SU-DHL-6 (cell line): Measurements from ENCODE around the gene CLPX.

ENCODE experiments used
- H2AFZ ChIP-seq: fragments of 200-600 bp; sonication (generic); 2 replicates; pipeline ENCODE4 v1.6.1; 2014; ENCODE audit warnings: low read depth, mild to moderate bottlenecking, moderate library complexity, mixed read lengths, antibody characterized with exemption, low read length; ENCODE audit not compliant: severe bottlenecking
- H3F3A ChIP-seq: fragments of 200-600 bp; shearing (Covaris generic); 2 replicates; pipeline ENCODE4 v1.6.0; 2016; ENCODE audit warnings: antibody characterized with exemption, mild to moderate bottlenecking; ENCODE audit not compliant: insufficient read depth
- H3K27ac ChIP-seq: fragments of 200-600 bp; sonication (generic); 2 replicates; pipeline ENCODE4 v1.5.1; 2016; ENCODE audit warnings: low read depth, mild to moderate bottlenecking, low read length, moderate library complexity, mixed read lengths
- H3K27me3 ChIP-seq: fragments of 200-600 bp; sonication (generic), shearing (Covaris generic); 2 replicates; pipeline ENCODE4 v1.6.0; 2014; ENCODE audit warnings: mild to moderate bottlenecking, low read length
- H3K36me3 ChIP-seq: fragments of 200-600 bp; sonication (generic); 2 replicates; pipeline ENCODE4 v1.6.1; 2014; ENCODE audit warnings: mild to moderate bottlenecking, low read length, mixed read lengths
- H3K4me2 ChIP-seq: fragments of 300-600, 200-600 bp; shearing (Covaris generic), sonication (generic); 2 replicates; pipeline ENCODE4 v1.6.0; 2014; ENCODE audit warnings: low read length, low read depth, mild to moderate bottlenecking; ENCODE audit not compliant: poor library complexity, severe bottlenecking
- H3K4me3 ChIP-seq: fragments of 200-600 bp; sonication (generic); 2 replicates; pipeline ENCODE4 v1.5.1; 2014; ENCODE audit warnings: antibody characterized with exemption, low read length, mild to moderate bottlenecking, mixed read lengths; ENCODE audit not compliant: insufficient read depth, poor library complexity, severe bottlenecking
- H3K79me2 ChIP-seq: fragments of 200-600 bp; sonication (generic); 2 replicates; pipeline ENCODE4 v1.6.1; 2014; ENCODE audit warnings: mild to moderate bottlenecking, low read length, moderate library complexity; ENCODE audit not compliant: insufficient read depth
- H3K9ac ChIP-seq: fragments of 200-600 bp; sonication (generic); 2 replicates; pipeline ENCODE4 v1.7.0; 2014; ENCODE audit warnings: mild to moderate bottlenecking, low read length
- H3K9me2 ChIP-seq: fragments of 200-600 bp; sonication (generic); replicated peaks from 2 replicates; pipeline ENCODE4 v1.6.1; 2014; ENCODE audit warnings: low read length; ENCODE audit not compliant: insufficient read depth
- H3K9me3 ChIP-seq: fragments of 200-600 bp; sonication (generic); 2 replicates; pipeline ENCODE4 v1.6.1; 2014; ENCODE audit warnings: low read length, mixed read lengths; ENCODE audit not compliant: insufficient read depth
- H4K20me1 ChIP-seq: fragments of 200-600 bp; sonication (generic); 2 replicates; pipeline ENCODE4 v1.6.1; 2014; ENCODE audit warnings: low read depth, mild to moderate bottlenecking, antibody characterized with exemption, low read length, moderate library complexity, mixed read lengths
- CTCF ChIP-seq: fragments of 200-600 bp; sonication (generic); IDR thresholded peaks from one replicate; pipeline ENCODE4 v1.5.1; 2017; ENCODE audit warnings: antibody characterized with exemption, mild to moderate bottlenecking, low read length, moderate library complexity; ENCODE audit not compliant: insufficient read depth, poor library complexity, severe bottlenecking
- EZH2phosphoT487 ChIP-seq: fragments of 200-600 bp; sonication (generic), shearing (Covaris generic); conservative IDR thresholded peaks from 2 replicates; pipeline ENCODE4 v1.6.1; 2018; ENCODE audit warnings: mild to moderate bottlenecking, antibody characterized with exemption, low read length, moderate library complexity, mixed read lengths

CLPX gene

DNA sequence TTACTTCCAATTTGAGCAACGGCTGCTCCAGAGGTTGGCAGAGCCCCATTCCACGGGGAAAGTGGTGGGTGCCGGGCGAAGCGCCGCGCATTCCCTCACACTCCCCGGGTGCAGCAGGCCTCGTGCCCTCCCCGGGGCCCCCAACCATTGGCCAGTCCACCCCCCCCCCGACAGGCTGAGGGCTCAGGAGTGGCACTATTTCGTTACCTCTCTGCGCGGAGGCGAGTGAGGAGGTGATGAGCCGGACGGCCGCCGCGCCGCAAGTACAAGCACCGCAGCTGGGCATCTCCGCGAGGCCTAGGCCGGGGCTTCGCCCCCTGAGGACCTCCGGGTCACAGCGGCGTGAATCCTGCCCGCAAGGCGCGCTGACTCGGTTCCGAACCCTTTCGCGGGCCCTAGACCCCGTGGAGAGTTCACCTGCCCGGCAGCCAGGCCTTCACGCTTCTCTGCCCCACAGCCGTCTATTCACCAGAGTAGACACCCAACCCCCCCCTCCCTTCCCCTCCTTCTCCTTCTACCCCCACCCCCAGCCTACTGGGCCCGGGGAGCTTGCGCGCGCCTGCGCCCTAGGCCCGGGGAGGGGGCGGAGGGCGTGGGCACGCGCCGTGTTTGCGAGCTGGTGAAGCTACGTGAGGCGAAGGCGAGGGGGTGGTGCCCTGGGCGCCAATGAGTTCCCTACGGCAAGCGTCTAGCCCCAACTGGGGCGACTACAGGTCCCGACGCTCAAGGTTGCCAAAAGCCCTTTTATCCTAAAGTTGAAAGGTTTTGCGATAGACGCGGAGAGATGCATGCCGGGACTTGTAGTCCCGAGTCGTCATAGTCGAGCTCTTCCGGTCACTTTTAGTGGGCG lies at the start of gene CLPX:
CLPX (minus strand) TSS at position 475 of the 850 bp plus-strand sequence; CDS start at position 286, 189 bp downstream.
- peaks cover 2% of the 10 kb centered on the region; the same call in 1 of the 2 replicates for H3K36me3 ChIP-seq
- H3K4me3 ChIP-seq, result peak within 1 kb of the TSS; percentile 76
- peak within 1 kb of the TSS; percentile 69 for H3K27ac ChIP-seq
- H2AFZ ChIP-seq, result peak within 1 kb of the TSS; percentile 99
- H3K9me2 ChIP-seq, result no peaks in the 10 kb centered on the region
- H3F3A ChIP-seq, result peaks cover 12% of the 10 kb centered on the region
- H3K79me2 ChIP-seq, result peaks cover 47% of the 10 kb centered on the region
- H3K9me3 ChIP-seq, result no peaks in the 10 kb centered on the region
- H3K9ac ChIP-seq, result peak within 1 kb of the TSS; percentile 85
- H4K20me1 ChIP-seq, result no peaks in the 10 kb centered on the region
- TF ChIP-seq EZH2phosphoT487 (no peak), CTCF (no peak)
- no peaks in the 10 kb centered on the region for H3K27me3 ChIP-seq
- H3K4me2 ChIP-seq, result peak within 1 kb of the TSS; percentile 98

GRCh38 chr15:65233696-65234095 lies 48.6 kb upstream of the CLPX start:
- H3K9ac ChIP-seq, result no peak overlapping the region
- no peak overlapping the region for H3K4me2 ChIP-seq
- no peak overlapping the region for H2AFZ ChIP-seq
- H3K27ac ChIP-seq, result no peak overlapping the region
- no peaks in the 10 kb centered on the region for H3K36me3 ChIP-seq
- H3K79me2 ChIP-seq, result no peaks in the 10 kb centered on the region
- H3K9me3 ChIP-seq, result no peaks in the 10 kb centered on the region
- TF ChIP-seq CTCF (no peak), EZH2phosphoT487 (no peak)
- no peaks in the 10 kb centered on the region for H3K9me2 ChIP-seq
- H3K4me3 ChIP-seq, result no peak overlapping the region
- H3F3A ChIP-seq, result no peaks in the 10 kb centered on the region
- no peaks in the 10 kb centered on the region for H4K20me1 ChIP-seq
- H3K27me3 ChIP-seq, result no peaks in the 10 kb centered on the region

DNA sequence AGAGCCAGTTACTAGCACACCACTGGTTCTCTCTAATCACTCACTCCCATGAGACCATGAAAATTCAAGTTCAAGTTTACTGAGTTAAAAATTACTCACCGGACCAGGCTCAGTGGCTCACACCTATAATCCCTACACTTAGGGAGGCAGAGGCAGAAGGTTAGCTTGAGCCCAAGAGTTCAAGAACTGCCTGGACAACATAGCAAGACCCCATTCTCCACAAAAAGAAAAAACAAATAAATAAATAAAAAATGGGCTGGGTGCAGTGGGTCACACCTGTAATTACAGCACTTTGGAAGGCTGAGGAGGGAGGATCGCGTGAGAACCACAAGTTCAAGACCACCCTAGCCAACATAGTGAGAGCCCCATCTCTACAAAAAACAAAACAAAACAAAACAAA lies 47.4 kb upstream of the CLPX start:
- Histone ChIP-seq H3K9me2 (no peaks in the 10 kb centered on the region), H3K4me2 (no peak overlapping the region), H4K20me1 (no peaks in the 10 kb centered on the region), H3K27me3 (no peaks in the 10 kb centered on the region), H3K27ac (no peak overlapping the region), H3K4me3 (no peak overlapping the region), H2AFZ (no peak overlapping the region), H3F3A (no peaks in the 10 kb centered on the region), H3K36me3 (no peaks in the 10 kb centered on the region), H3K9me3 (no peaks in the 10 kb centered on the region), H3K79me2 (no peaks in the 10 kb centered on the region), H3K9ac (no peak overlapping the region)
- TF ChIP-seq CTCF (no peak), EZH2phosphoT487 (no peak)
